Measurements from ENCODE around the gene SLC25A10. TPM values are rescaled to one million over a fixed set of nuclear protein-coding genes. Genes with fewer than 3 reads are reported as not detected.

Gene SLC25A10
- total and polyA plus RNA-seq, 4 donors: 4.3 to 21.5 (median 17.0) TPM

DNA sequence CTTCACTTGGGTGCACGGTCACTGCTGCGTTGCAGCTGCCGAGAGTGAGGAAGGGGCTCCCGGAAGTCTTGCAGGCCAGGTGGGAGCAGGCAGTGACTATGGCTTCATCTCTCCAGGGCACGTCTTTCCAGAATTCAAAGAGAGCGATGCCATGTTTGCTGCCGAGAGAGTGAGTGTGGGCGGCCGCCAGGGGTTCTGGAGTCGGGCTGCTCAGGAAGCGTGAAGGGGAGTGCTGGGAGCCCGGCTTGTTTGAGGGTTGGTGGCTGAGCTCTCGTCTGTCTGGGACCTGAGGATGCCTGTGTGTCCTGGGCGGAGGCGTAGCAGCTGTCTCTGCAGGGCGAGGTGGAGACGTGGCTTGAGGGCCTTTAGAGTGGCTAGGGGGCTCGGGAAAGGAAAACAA lies 22.0 kb upstream of the SLC25A10 start:
- TF ChIP-seq, protein P1, sequence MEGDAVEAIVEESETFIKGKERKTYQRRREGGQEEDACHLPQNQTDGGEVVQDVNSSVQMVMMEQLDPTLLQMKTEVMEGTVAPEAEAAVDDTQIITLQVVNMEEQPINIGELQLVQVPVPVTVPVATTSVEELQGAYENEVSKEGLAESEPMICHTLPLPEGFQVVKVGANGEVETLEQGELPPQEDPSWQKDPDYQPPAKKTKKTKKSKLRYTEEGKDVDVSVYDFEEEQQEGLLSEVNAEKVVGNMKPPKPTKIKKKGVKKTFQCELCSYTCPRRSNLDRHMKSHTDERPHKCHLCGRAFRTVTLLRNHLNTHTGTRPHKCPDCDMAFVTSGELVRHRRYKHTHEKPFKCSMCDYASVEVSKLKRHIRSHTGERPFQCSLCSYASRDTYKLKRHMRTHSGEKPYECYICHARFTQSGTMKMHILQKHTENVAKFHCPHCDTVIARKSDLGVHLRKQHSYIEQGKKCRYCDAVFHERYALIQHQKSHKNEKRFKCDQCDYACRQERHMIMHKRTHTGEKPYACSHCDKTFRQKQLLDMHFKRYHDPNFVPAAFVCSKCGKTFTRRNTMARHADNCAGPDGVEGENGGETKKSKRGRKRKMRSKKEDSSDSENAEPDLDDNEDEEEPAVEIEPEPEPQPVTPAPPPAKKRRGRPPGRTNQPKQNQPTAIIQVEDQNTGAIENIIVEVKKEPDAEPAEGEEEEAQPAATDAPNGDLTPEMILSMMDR (IDR thresholded peaks at IDR 0.05; ENCODE audit: control extremely low read depth, extremely low read depth): no peak
- ATAC-seq (ENCODE audit: insufficient read depth, low FRiP score): no peak

DNA sequence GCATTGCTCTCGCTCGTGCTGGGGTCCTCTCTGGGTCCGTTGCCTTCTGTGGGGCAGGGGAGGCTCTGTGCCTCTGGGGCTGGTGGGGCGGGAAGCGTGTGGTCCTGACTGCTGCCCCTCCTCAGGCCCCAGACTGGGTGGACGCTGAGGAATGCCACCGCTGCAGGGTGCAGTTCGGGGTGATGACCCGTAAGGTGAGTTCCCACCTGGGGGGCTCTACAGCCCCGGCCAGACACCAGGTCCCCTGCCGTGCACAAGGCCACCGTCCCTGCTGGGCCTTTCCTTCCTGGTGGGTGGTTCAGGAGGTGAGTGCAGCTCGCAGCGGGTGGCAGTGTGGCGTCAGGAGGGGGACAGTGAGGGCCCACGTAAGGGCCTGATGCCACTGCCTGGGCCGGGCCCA lies 21.5 kb upstream of the SLC25A10 start:
- H3K4me1 ChIP-seq (ENCODE audit: control insufficient read depth in 5 of 5, insufficient read depth in 5 of 5, low read length in 5 of 5): peaks cover 0 to under 1% (median 0%) of the 10 kb centered on the region in 5 donors
- WGBS, 2 donors: 89 to 90% methylated on average over 17 of the region's 17 CpGs
- TF ChIP-seq, protein P1 (IDR thresholded peaks at IDR 0.05; ENCODE audit: control extremely low read depth, extremely low read depth): no peak
- H3K36me3 ChIP-seq (ENCODE audit: control insufficient read depth in 4 of 4, insufficient read depth in 4 of 4, low read length in 4 of 4): peaks cover 13 to 91% (median 27%) of the 10 kb centered on the region in 4 donors
- DNase-seq (no peak), ATAC-seq (ENCODE audit: insufficient read depth, low FRiP score) (no peak)
- H3K27ac ChIP-seq (ENCODE audit: low read depth in 1 of 2, low read length in 1 of 2): no peak overlapping the region
- H3K27me3 ChIP-seq (ENCODE audit: control insufficient read depth in 3 of 3, insufficient read depth in 3 of 3, low read length in 2 of 3): no peaks in the 10 kb centered on the region
- no peak overlapping the region for H3K9ac ChIP-seq (ENCODE audit: insufficient read depth in 1 of 2, low read length in 2 of 2)
- H3K9me3 ChIP-seq (ENCODE audit: control insufficient read depth in 4 of 4, insufficient read depth in 3 of 4, low read length in 3 of 4): no peaks in the 10 kb centered on the region
- no peak overlapping the region for H3K4me3 ChIP-seq

More for the DNA sequence above, 22.0 kb upstream of the SLC25A10 start:
- no peaks in the 10 kb centered on the region for H3K9me3 ChIP-seq (ENCODE audit: control insufficient read depth in 4 of 4, insufficient read depth in 3 of 4, low read length in 3 of 4)
- H3K4me3 ChIP-seq: no peak overlapping the region
- H3K27ac ChIP-seq (ENCODE audit: low read depth in 1 of 2, low read length in 1 of 2): no peak overlapping the region
- no peak overlapping the region for H3K9ac ChIP-seq (ENCODE audit: insufficient read depth in 1 of 2, low read length in 2 of 2)
- H3K27me3 ChIP-seq (ENCODE audit: control insufficient read depth in 3 of 3, insufficient read depth in 3 of 3, low read length in 2 of 3): no peaks in the 10 kb centered on the region
- H3K4me1 ChIP-seq (ENCODE audit: control insufficient read depth in 5 of 5, insufficient read depth in 5 of 5, low read length in 5 of 5): peaks cover 0 to 5% (median 0%) of the 10 kb centered on the region in 5 donors
- no peak for DNase-seq
- H3K36me3 ChIP-seq (ENCODE audit: control insufficient read depth in 4 of 4, insufficient read depth in 4 of 4, low read length in 4 of 4): peaks cover 13 to 87% (median 24%) of the 10 kb centered on the region in 4 donors
- 92 to 94% methylated on average over 18 of the region's 18 CpGs for WGBS, 2 donors

DNA sequence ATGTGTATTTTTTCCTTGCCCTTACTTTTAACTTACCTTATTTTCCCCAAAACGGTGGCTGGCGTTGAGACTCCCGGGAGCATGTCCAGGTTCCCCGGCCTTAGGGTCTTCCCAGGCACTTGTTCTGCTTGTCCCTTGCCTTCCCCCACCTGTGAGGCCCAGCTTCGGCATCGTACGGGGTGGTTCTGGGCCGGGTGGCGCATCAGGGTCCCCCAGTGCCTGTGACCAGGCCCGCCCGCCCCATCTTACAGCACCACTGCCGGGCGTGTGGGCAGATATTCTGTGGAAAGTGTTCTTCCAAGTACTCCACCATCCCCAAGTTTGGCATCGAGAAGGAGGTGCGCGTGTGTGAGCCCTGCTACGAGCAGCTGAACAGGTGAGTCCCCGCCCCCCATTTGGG lies 20.9 kb upstream of the SLC25A10 start:
- ATAC-seq (ENCODE audit: insufficient read depth, low FRiP score): no peak
- H3K4me3 ChIP-seq: no peak overlapping the region
- no peak overlapping the region for H3K9ac ChIP-seq (ENCODE audit: insufficient read depth in 1 of 2, low read length in 2 of 2)
- WGBS, 2 donors: 92 to 94% methylated on average over 18 of the region's 18 CpGs
- peaks cover 11 to 97% (median 31%) of the 10 kb centered on the region in 4 donors for H3K36me3 ChIP-seq (ENCODE audit: control insufficient read depth in 4 of 4, insufficient read depth in 4 of 4, low read length in 4 of 4)
- TF ChIP-seq, protein P1 (IDR thresholded peaks at IDR 0.05; ENCODE audit: control extremely low read depth, extremely low read depth): no peak
- no peak for DNase-seq
- no peak overlapping the region for H3K27ac ChIP-seq (ENCODE audit: low read depth in 1 of 2, low read length in 1 of 2)
- no peaks in the 10 kb centered on the region for H3K9me3 ChIP-seq (ENCODE audit: control insufficient read depth in 4 of 4, insufficient read depth in 3 of 4, low read length in 3 of 4)
- H3K27me3 ChIP-seq (ENCODE audit: control insufficient read depth in 3 of 3, insufficient read depth in 3 of 3, low read length in 2 of 3): no peaks in the 10 kb centered on the region
- H3K4me1 ChIP-seq (ENCODE audit: control insufficient read depth in 5 of 5, insufficient read depth in 5 of 5, low read length in 5 of 5): no peaks in the 10 kb centered on the region

DNA sequence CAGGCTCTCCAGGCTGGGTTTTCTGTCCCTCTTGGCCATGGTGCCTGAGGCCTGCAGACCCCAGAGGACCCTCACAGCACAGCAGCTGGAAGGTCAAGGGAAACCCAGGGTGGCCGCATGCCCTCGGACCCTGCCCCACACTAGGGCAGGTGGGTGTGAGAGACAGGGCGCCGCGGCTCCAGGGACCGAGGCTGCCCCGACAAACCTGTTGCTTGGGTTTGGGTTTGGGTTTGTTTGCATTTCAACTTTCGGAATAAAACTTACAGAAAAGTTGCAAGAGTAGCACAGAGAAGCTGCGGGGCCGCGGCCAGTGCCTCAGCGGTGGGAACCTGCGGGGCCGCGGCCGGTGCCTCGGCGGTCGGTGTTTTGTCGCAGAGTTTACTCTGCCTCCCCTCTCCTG lies 20.5 kb upstream of the SLC25A10 start:
- H3K27me3 ChIP-seq (ENCODE audit: control insufficient read depth in 3 of 3, insufficient read depth in 3 of 3, low read length in 2 of 3): no peaks in the 10 kb centered on the region
- no peak for ATAC-seq (ENCODE audit: insufficient read depth, low FRiP score)
- no peaks in the 10 kb centered on the region for H3K9me3 ChIP-seq (ENCODE audit: control insufficient read depth in 4 of 4, insufficient read depth in 3 of 4, low read length in 3 of 4)
- TF ChIP-seq, protein P1 (IDR thresholded peaks at IDR 0.05; ENCODE audit: control extremely low read depth, extremely low read depth): no peak
- no peaks in the 10 kb centered on the region for H3K4me1 ChIP-seq (ENCODE audit: control insufficient read depth in 5 of 5, insufficient read depth in 5 of 5, low read length in 5 of 5)
- H3K4me3 ChIP-seq: no peak overlapping the region
- H3K27ac ChIP-seq (ENCODE audit: low read depth in 1 of 2, low read length in 1 of 2): no peak overlapping the region
- no peak overlapping the region for H3K9ac ChIP-seq (ENCODE audit: insufficient read depth in 1 of 2, low read length in 2 of 2)
- WGBS, 2 donors: 95 to 97% methylated on average over 20 of the region's 20 CpGs
- DNase-seq: no peak
- peaks cover 8 to 97% (median 32%) of the 10 kb centered on the region in 4 donors for H3K36me3 ChIP-seq (ENCODE audit: control insufficient read depth in 4 of 4, insufficient read depth in 4 of 4, low read length in 4 of 4)

Measured in lung (tissue), 12 donors.